Spinal cord (tissue), 10 donors: ENCODE results near the gene ARHGAP10. TPM values are rescaled to one million over a fixed set of nuclear protein-coding genes. Genes with fewer than 3 reads are reported as not detected.

ENCODE experiments used
- DNase-seq, 6 donors: peaks; one replicate each; pipeline versions ENCODE4 v3.0.0 to v3.0.0-alpha.2; 2013 to 2015; ENCODE audit warnings: low spot score in 6 of 6, low read depth in 4 of 6
- H3K27ac ChIP-seq: one replicate; pipeline ENCODE4 v1.5.1; 2013; ENCODE audit warnings: low read depth, low read length, control low read depth
- H3K27me3 ChIP-seq: one replicate; pipeline ENCODE4 v1.6.1; 2013; ENCODE audit warnings: low read length; ENCODE audit not compliant: control insufficient read depth, insufficient read depth
- H3K36me3 ChIP-seq: one replicate; pipeline ENCODE4 v1.6.1; 2013; ENCODE audit warnings: low read length; ENCODE audit not compliant: control insufficient read depth, insufficient read depth
- H3K4me1 ChIP-seq: one replicate; pipeline ENCODE4 v1.6.1; 2013; ENCODE audit warnings: low read length; ENCODE audit not compliant: control insufficient read depth, insufficient read depth
- H3K4me3 ChIP-seq: one replicate; pipeline ENCODE4 v1.5.1; 2013; ENCODE audit warnings: low read depth, low read length, control low read depth
- H3K9me3 ChIP-seq: one replicate; pipeline ENCODE4 v1.6.1; 2013; ENCODE audit warnings: low read length; ENCODE audit not compliant: control insufficient read depth, insufficient read depth
- WGBS: methylation state at CpG from one replicate; pipeline ENCODE4 v1.1.5; 2013; ENCODE audit warnings: missing lambda C conversion rate; ENCODE audit not compliant: insufficient coverage; 5-methylcytosine and 5-hydroxymethylcytosine counted together
- polyA plus RNA-seq, 2 donors: library from polyadenylated mRNA; unstranded; fragments of 120-200 nt; gene quantifications; one replicate each; pipeline ENCODE4 v1.2.1, GENCODE V29; 2013; ENCODE audit not compliant: insufficient read length in 2 of 2
- total RNA-seq, 2 donors: library from RNA; depleted of rRNA in 1 of 2; stranded (reverse); fragments of 120-200 nt in 1 of 2; fragments of >200 nt in 1 of 2; gene quantifications; one replicate each; pipeline versions ENCODE4 v1.2.3 to v1.2.4, GENCODE V29; 2013 to 2014
- donor health status: healthy.

ARHGAP10 gene
- total and polyA plus RNA-seq, 4 donors = 6.4 to 27.8 (median 17.4) TPM

GRCh38 chr4:147848634-147849033 lies 116.7 kb downstream of the ARHGAP10 start:
- Histone ChIP-seq H3K36me3 (no peaks in the 10 kb centered on the region), H3K4me3 (no peak overlapping the region), H3K4me1 (peaks cover 3% of the 10 kb centered on the region), H3K27me3 (no peaks in the 10 kb centered on the region), H3K9me3 (no peaks in the 10 kb centered on the region), H3K27ac (no peak overlapping the region)
- no CpG with 5 or more reads among the region's 2 CpGs for WGBS
- DNase-seq = no peak

GRCh38 chr4:147851135-147851534 lies 119.2 kb downstream of the ARHGAP10 start:
- H3K9me3 ChIP-seq = no peaks in the 10 kb centered on the region
- no peak overlapping the region for H3K4me3 ChIP-seq
- 73% methylated on average over 2 of the region's 2 CpGs for WGBS
- H3K4me1 ChIP-seq = peaks cover 3% of the 10 kb centered on the region
- no peak for DNase-seq
- no peak overlapping the region for H3K27ac ChIP-seq
- no peaks in the 10 kb centered on the region for H3K36me3 ChIP-seq
- no peaks in the 10 kb centered on the region for H3K27me3 ChIP-seq

- H3K27me3 ChIP-seq = no peaks in the 10 kb centered on the region
- no peak overlapping the region for H3K4me3 ChIP-seq
- DNase-seq = no peak
- H3K9me3 ChIP-seq = no peaks in the 10 kb centered on the region
- peak overlapping the region; percentile 27 for H3K27ac ChIP-seq
- no CpG with 5 or more reads among the region's 2 CpGs for WGBS
- H3K36me3 ChIP-seq = no peaks in the 10 kb centered on the region
- no peaks in the 10 kb centered on the region for H3K4me1 ChIP-seq
Observed at GRCh38 chr4:147853706-147854105, 121.8 kb downstream of the ARHGAP10 start.

- DNase-seq = no peak
- WGBS = no CpG with 5 or more reads among the region's 3 CpGs
- Histone ChIP-seq H3K9me3 (no peaks in the 10 kb centered on the region), H3K4me3 (no peak overlapping the region), H3K4me1 (no peaks in the 10 kb centered on the region), H3K27ac (peak overlapping the region; percentile 27), H3K36me3 (no peaks in the 10 kb centered on the region), H3K27me3 (no peaks in the 10 kb centered on the region)
Observed at GRCh38 chr4:147854154-147854553, 122.3 kb downstream of the ARHGAP10 start.

- H3K36me3 ChIP-seq = no peaks in the 10 kb centered on the region
- no peaks in the 10 kb centered on the region for H3K4me1 ChIP-seq
- no peak overlapping the region for H3K27ac ChIP-seq
- no peak for DNase-seq
- H3K9me3 ChIP-seq = no peaks in the 10 kb centered on the region
- H3K4me3 ChIP-seq = no peak overlapping the region
- WGBS = 33% methylated on average over 1 of the region's 1 CpG
- no peaks in the 10 kb centered on the region for H3K27me3 ChIP-seq
Observed at GRCh38 chr4:147855571-147856009, 123.7 kb downstream of the ARHGAP10 start.

- Histone ChIP-seq H3K9me3 (no peaks in the 10 kb centered on the region), H3K36me3 (peaks cover 7% of the 10 kb centered on the region), H3K27ac (no peak overlapping the region), H3K27me3 (no peaks in the 10 kb centered on the region), H3K4me1 (peaks cover 10% of the 10 kb centered on the region), H3K4me3 (no peak overlapping the region)
- no peak for DNase-seq
- WGBS = 85% methylated on average over 15 of the region's 15 CpGs
Observed at GRCh38 chr4:147860960-147861359, 129.1 kb downstream of the ARHGAP10 start.

GRCh38 chr4:147862043-147862692 lies 130.3 kb downstream of the ARHGAP10 start:
- no peak overlapping the region for H3K4me3 ChIP-seq
- H3K27ac ChIP-seq = no peak overlapping the region
- DNase-seq = no peak
- no peaks in the 10 kb centered on the region for H3K27me3 ChIP-seq
- H3K4me1 ChIP-seq = peaks cover 10% of the 10 kb centered on the region
- H3K36me3 ChIP-seq = peaks cover 7% of the 10 kb centered on the region
- WGBS = 89% methylated on average over 15 of the region's 15 CpGs
- H3K9me3 ChIP-seq = no peaks in the 10 kb centered on the region

GRCh38 chr4:147863111-147863747 lies 131.3 kb downstream of the ARHGAP10 start:
- H3K36me3 ChIP-seq = peaks cover 7% of the 10 kb centered on the region
- no CpG with 5 or more reads among the region's 3 CpGs for WGBS
- H3K27ac ChIP-seq = no peak overlapping the region
- peak in 1 of 6 donors; percentile 10 for DNase-seq
- H3K4me1 ChIP-seq = peaks cover 10% of the 10 kb centered on the region
- H3K9me3 ChIP-seq = no peaks in the 10 kb centered on the region
- H3K27me3 ChIP-seq = no peaks in the 10 kb centered on the region
- H3K4me3 ChIP-seq = no peak overlapping the region

- WGBS = 63% methylated on average over 9 of the region's 10 CpGs
- no peak for DNase-seq
- H3K27me3 ChIP-seq = no peaks in the 10 kb centered on the region
- H3K4me1 ChIP-seq = peaks cover 10% of the 10 kb centered on the region
- H3K4me3 ChIP-seq = no peak overlapping the region
- peaks cover 7% of the 10 kb centered on the region for H3K36me3 ChIP-seq
- H3K9me3 ChIP-seq = no peaks in the 10 kb centered on the region
- H3K27ac ChIP-seq = no peak overlapping the region
Observed at GRCh38 chr4:147863808-147864472, 132.1 kb downstream of the ARHGAP10 start.
